22Rv1 (cell line): ENCODE results near the gene OR4D5.

ENCODE experiments used
- CTCF ChIP-seq: fragments of 450-650 bp; IDR thresholded peaks from 2 replicates; pipeline ENCODE4 v1.5.1; 2017; ENCODE audit warnings: mild to moderate bottlenecking
- ZFX ChIP-seq: fragments of 450-650 bp; IDR thresholded peaks from 2 replicates; pipeline ENCODE4 v1.6.1; 2017; ENCODE audit warnings: antibody characterized with exemption, borderline replicate concordance

GRCh38 chr11:123892031-123892430 is 47.4 kb upstream of the OR4D5 start:
- TF ChIP-seq CTCF: no peak
- no peak for TF ChIP-seq ZFX
